ENCODE measurements around the gene ZNF839. TPM values are rescaled to one million over a fixed set of nuclear protein-coding genes. Genes with fewer than 3 reads are reported as not detected.
"Not testable (repeated sequence)": the region's sequence is repeated elsewhere in the genome, so short reads cannot be mapped to it uniquely, and the experiment has no call there.

ZNF839 gene
- polyA plus RNA-seq, 1 of the 3 experiments (the other 2 are of a cell fraction) = 15.4 TPM

DNA sequence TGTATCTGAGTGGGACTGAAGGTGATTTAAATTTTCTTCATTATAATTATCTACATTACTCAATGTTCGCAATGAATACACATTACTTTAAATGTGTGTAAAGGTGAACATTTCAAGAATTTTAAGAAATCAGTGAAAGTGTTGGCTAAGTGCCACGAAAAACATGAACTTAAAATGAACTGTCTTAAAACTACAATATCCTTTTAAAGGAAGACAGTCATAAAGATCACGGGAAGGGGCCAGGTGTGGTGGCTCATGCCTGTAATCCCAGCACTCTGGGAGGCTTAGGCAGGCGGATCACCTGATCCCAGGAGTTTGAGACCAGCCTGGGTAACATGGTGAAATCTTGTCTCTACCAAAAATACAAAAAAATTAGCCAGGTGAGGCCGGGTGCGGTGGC is 25.8 kb upstream of the ZNF839 start (continued):
- TF ChIP-seq, protein P1, sequence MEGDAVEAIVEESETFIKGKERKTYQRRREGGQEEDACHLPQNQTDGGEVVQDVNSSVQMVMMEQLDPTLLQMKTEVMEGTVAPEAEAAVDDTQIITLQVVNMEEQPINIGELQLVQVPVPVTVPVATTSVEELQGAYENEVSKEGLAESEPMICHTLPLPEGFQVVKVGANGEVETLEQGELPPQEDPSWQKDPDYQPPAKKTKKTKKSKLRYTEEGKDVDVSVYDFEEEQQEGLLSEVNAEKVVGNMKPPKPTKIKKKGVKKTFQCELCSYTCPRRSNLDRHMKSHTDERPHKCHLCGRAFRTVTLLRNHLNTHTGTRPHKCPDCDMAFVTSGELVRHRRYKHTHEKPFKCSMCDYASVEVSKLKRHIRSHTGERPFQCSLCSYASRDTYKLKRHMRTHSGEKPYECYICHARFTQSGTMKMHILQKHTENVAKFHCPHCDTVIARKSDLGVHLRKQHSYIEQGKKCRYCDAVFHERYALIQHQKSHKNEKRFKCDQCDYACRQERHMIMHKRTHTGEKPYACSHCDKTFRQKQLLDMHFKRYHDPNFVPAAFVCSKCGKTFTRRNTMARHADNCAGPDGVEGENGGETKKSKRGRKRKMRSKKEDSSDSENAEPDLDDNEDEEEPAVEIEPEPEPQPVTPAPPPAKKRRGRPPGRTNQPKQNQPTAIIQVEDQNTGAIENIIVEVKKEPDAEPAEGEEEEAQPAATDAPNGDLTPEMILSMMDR (IDR thresholded peaks at IDR 0.05) = no peak
- TF ChIP-seq, protein P2, sequence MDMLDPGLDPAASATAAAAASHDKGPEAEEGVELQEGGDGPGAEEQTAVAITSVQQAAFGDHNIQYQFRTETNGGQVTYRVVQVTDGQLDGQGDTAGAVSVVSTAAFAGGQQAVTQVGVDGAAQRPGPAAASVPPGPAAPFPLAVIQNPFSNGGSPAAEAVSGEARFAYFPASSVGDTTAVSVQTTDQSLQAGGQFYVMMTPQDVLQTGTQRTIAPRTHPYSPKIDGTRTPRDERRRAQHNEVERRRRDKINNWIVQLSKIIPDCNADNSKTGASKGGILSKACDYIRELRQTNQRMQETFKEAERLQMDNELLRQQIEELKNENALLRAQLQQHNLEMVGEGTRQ (IDR thresholded peaks at IDR 0.05; ENCODE audit: borderline replicate concordance, low read depth, low read length) = no peak

DNA sequence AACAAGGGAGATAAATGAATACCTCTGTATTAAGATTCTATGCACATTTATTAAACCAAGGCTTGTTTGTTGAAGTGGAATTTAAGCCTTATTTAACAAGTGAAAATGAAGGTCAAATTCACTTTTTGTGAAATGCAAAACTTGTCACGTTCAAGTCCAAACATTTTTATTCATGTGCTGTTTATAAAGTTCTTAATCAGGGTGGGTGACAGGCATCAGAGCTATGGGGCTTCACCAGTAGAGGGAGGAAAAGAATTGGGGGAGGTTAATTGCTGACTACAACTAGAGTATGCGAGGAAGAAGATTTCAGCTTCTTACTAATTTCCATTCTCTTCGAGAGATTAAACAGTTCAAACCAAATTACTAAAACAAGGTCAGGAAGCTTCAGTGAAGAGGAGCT is 24.3 kb upstream of the ZNF839 start:
- TF ChIP-seq, protein P1 (IDR thresholded peaks at IDR 0.05) = peak; percentile 38
- TF ChIP-seq MXI1 (IDR thresholded peaks at IDR 0.05; ENCODE audit: low read depth, low read length) = no peak
- Histone ChIP-seq H3K4me3 (ENCODE audit: low read depth in 2 of 2, low read length in 1 of 2) (no peak overlapping the region), H3K9me2 (no peaks in the 10 kb centered on the region), H3K27ac (ENCODE audit: low read depth in 2 of 2, low read length in 1 of 2) (no peak overlapping the region), H3K79me2 (ENCODE audit: insufficient read depth) (peaks cover 5% of the 10 kb centered on the region; the same call in 1 of the 2 replicates), H3K9me3 (no peaks in the 10 kb centered on the region), H3K4me2 (no peak overlapping the region), H3K36me3 (replicated peaks in 1 of 2; ENCODE audit: control insufficient read depth in 1 of 2, insufficient read depth in 2 of 2, low read length in 1 of 2) (no peaks in the 10 kb centered on the region), H3K4me1 (ENCODE audit: control insufficient read depth in 1 of 2, insufficient read depth in 2 of 2, low read depth in 1 of 2, low read length in 1 of 2) (no peaks in the 10 kb centered on the region), H3K27me3 (ENCODE audit: insufficient read depth) (no peaks in the 10 kb centered on the region), H2AFZ (ENCODE audit: low read depth) (no peak overlapping the region), H4K20me1 (ENCODE audit: insufficient read depth) (no peaks in the 10 kb centered on the region), H3F3A (replicated peaks; ENCODE audit: insufficient read depth) (no peaks in the 10 kb centered on the region), H3K9ac (no peak overlapping the region)
- 70% methylated on average over 3 of the region's 3 CpGs for WGBS (ENCODE audit: low lambda C conversion rate)
- CTCF ChIA-PET = interaction anchor here (0.7 to 1.6 kb wide), 6 partner anchors 9 to 334 kb away, joined by 3 to 6 read pairs (median 4); no protein-coding TSS in a partner anchor
- POLR2A ChIA-PET = no interaction called here
- DNase-seq = peak; percentile 50

DNA sequence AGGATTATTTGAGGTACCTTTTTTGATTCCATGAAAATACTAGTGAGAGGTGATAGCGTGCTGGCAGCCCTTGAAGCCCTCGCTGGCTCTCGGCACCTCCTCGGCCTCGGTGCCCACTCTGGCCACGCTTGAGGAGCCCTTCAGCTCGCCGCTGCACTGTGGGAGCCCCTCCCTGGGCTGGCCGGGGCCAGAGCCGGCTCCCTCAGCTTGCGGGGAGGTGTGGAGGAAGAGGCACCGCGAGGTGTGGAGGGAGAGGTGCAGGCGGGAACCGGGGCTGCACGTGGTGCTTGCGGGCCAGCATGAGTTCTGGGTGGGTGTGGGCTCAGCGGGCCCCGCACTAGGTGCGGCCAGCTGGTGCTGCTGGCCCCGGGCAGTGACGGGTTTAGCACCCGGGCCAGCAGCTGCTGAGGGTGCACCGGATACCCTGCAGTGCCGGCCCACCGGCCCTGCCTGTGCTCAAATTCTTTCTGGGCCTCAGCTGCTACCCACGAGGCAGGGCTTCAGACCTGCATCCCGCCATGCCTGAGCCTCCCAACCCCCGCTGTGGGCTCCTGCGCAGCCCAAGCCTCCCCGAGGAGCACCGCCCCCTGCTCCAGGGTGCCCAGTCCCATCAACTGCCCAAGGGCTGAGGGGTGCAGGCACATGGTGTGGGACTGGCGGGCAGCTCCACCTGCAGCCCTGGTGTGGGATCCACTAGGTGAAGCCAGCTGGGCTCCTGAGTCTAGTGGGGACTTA is 21.9 kb upstream of the ZNF839 start:
- H2AFZ ChIP-seq (ENCODE audit: low read depth) = no peak overlapping the region
- H3K4me3 ChIP-seq (ENCODE audit: low read depth in 2 of 2, low read length in 1 of 2) = no peak overlapping the region
- peaks cover 5% of the 10 kb centered on the region; the same call in 1 of the 2 replicates for H3K79me2 ChIP-seq (ENCODE audit: insufficient read depth)
- no peaks in the 10 kb centered on the region for H3K9me3 ChIP-seq
- no peaks in the 10 kb centered on the region for H3K27me3 ChIP-seq (ENCODE audit: insufficient read depth)
- 97% methylated on average over 16 of the region's 33 CpGs for WGBS (ENCODE audit: low lambda C conversion rate)
- H3K9ac ChIP-seq = no peak overlapping the region
- H4K20me1 ChIP-seq (ENCODE audit: insufficient read depth) = no peaks in the 10 kb centered on the region
- no peak overlapping the region for H3K27ac ChIP-seq (ENCODE audit: low read depth in 2 of 2, low read length in 1 of 2)
- DNase-seq = no peak
- TF ChIP-seq FOXJ3 (CRISPR knock-in tag; IDR thresholded peaks at IDR 0.05) (no peak), FOSL2 (IDR thresholded peaks at IDR 0.05; ENCODE audit: borderline replicate concordance, low read depth) (no peak), MEF2A (IDR thresholded peaks at IDR 0.05; ENCODE audit: borderline replicate concordance, low read depth) (no peak)
- TF ChIP-seq, protein P2 (IDR thresholded peaks at IDR 0.05; ENCODE audit: borderline replicate concordance, low read depth, low read length) = no peak
- no peaks in the 10 kb centered on the region for H3K36me3 ChIP-seq (replicated peaks in 1 of 2; ENCODE audit: control insufficient read depth in 1 of 2, insufficient read depth in 2 of 2, low read length in 1 of 2)
- ChIA-PET POLR2A (no interaction called here), CTCF (interaction anchor here (0.7 kb wide), 1 partner anchor 17 kb away, joined by 3 read pairs; no protein-coding TSS in a partner anchor)
- no peaks in the 10 kb centered on the region for H3K9me2 ChIP-seq
- H3K4me1 ChIP-seq (ENCODE audit: control insufficient read depth in 1 of 2, insufficient read depth in 2 of 2, low read depth in 1 of 2, low read length in 1 of 2) = no peaks in the 10 kb centered on the region
- H3F3A ChIP-seq (replicated peaks; ENCODE audit: insufficient read depth) = no peaks in the 10 kb centered on the region
- no peak overlapping the region for H3K4me2 ChIP-seq

DNA sequence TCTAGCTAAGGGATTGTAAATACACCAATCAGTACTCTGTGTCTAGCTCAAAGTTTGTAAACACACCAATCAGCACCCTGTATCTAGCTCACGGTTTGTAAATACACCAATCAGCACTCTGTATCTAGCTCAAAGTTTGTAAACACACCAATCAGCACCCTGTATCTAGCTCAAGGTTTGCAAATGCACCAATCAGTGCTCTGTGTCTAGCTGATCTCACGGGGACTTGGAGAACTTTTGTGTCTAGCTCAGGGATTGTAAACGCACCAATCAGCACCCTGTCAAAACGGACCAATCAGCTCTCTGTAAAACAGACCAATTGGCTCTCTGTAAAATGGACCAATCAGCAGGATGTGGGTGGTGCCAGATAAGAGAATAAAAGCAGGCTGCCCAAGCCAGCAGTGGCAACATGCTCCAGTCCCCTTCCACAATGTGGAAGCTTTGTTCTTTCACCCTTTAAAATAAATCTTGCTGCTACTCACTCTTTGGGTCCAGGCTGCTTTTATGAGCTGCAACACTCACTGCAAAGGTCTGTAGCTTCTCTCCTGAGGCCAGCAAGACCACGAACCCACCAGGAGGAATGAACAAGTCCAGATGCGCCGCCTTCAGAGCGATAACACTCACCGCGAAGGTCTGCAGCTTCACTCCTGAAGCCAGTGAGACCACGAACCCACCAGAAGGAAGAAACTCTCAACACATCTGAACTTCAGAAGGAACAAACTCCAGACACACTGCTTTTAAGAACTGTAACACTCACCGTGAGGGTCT is 21.1 kb upstream of the ZNF839 start:
- H3F3A ChIP-seq (replicated peaks; ENCODE audit: insufficient read depth); H3K79me2 ChIP-seq (ENCODE audit: insufficient read depth); H3K9me2 ChIP-seq; POLR2A ChIA-PET; H3K36me3 ChIP-seq (replicated peaks in 1 of 2; ENCODE audit: control insufficient read depth in 1 of 2, insufficient read depth in 2 of 2, low read length in 1 of 2); H4K20me1 ChIP-seq (ENCODE audit: insufficient read depth); H3K9me3 ChIP-seq; H3K27ac ChIP-seq (ENCODE audit: low read depth in 2 of 2, low read length in 1 of 2); H3K4me1 ChIP-seq (ENCODE audit: control insufficient read depth in 1 of 2, insufficient read depth in 2 of 2, low read depth in 1 of 2, low read length in 1 of 2); H3K4me3 ChIP-seq (ENCODE audit: low read depth in 2 of 2, low read length in 1 of 2); H2AFZ ChIP-seq (ENCODE audit: low read depth); DNase-seq; H3K27me3 ChIP-seq (ENCODE audit: insufficient read depth); H3K9ac ChIP-seq; H3K4me2 ChIP-seq: not testable (repeated sequence)
- 89% methylated on average over 12 of the region's 12 CpGs for WGBS (ENCODE audit: low lambda C conversion rate)
- CTCF ChIA-PET = interaction anchor here (0.6 kb wide), 1 partner anchor 18 kb away, joined by 3 read pairs; no protein-coding TSS in a partner anchor
